ENCODE data around the gene HERPUD1. TPM values are rescaled to one million over a fixed set of nuclear protein-coding genes. Genes with fewer than 3 reads are reported as not detected.

The HERPUD1 gene
- total RNA-seq, 1 experiment from 2014 or later: 99.4 TPM

DNA sequence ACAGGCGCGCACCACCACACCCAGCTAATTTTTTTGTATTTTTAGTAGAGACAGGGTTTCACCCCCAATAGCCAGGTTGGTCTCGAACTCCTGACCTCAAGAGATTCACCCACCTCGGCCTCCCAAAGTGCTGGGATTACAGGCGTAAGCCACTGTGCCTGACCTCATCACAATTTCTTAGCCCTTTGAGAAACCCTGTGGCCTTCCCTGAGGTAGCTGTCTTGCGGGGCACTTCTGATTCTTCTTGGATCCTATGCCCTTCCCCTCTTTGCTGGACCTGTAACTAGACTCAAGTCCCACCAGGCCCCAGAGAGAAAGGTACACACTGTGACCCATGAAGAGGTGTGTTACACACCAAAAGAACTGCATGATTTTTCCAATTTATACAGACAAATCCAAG, 16.3 kb downstream of the HERPUD1 start:
- Histone ChIP-seq H3K27me3 (replicated peaks; ENCODE audit: insufficient read depth, low read depth, low read length, poor library complexity) (no peaks in the 10 kb centered on the region), H3K9me3 (ENCODE audit: low read depth, low read length, poor library complexity, severe bottlenecking) (no peaks in the 10 kb centered on the region), H3K27ac (ENCODE audit: low read depth, low read length, poor library complexity, severe bottlenecking) (no peak overlapping the region), H3K4me1 (ENCODE audit: insufficient read depth, low read length, poor library complexity, severe bottlenecking) (no peaks in the 10 kb centered on the region), H3K36me3 (ENCODE audit: insufficient read depth, low read length, poor library complexity, severe bottlenecking) (peaks cover 28% of the 10 kb centered on the region), H3K4me3 (ENCODE audit: low read depth, low read length, poor library complexity, severe bottlenecking) (no peak overlapping the region)
- ChIA-PET CTCF (no interaction called here), POLR2A (ENCODE audit: low non-redundant PET) (no interaction called here)
- BruUV-seq (replicated peaks): no TSS peak
- TF ChIP-seq CTCF (conservative IDR thresholded peaks at IDR 0.05; ENCODE audit: low read depth, low read length) (no peak), EZH2 (IDR thresholded peaks at IDR 0.05; ENCODE audit: borderline replicate concordance, low read depth, low read length, poor library complexity, severe bottlenecking) (no peak)
- no peak for DNase-seq (ENCODE audit: low spot score)
- intact Hi-C loops (cut with micrococcal nuclease; ENCODE audit: unreplicated experiment): no loop called here

GRCh38 chr16:56950051-56950450, 18.1 kb downstream of the HERPUD1 start:
- Histone ChIP-seq H3K27me3 (replicated peaks; ENCODE audit: insufficient read depth, low read depth, low read length, poor library complexity) (no peaks in the 10 kb centered on the region), H3K4me3 (ENCODE audit: low read depth, low read length, poor library complexity, severe bottlenecking) (no peak overlapping the region), H3K9me3 (ENCODE audit: low read depth, low read length, poor library complexity, severe bottlenecking) (no peaks in the 10 kb centered on the region), H3K4me1 (ENCODE audit: insufficient read depth, low read length, poor library complexity, severe bottlenecking) (no peaks in the 10 kb centered on the region), H3K36me3 (ENCODE audit: insufficient read depth, low read length, poor library complexity, severe bottlenecking) (peaks cover 10% of the 10 kb centered on the region), H3K27ac (ENCODE audit: low read depth, low read length, poor library complexity, severe bottlenecking) (no peak overlapping the region)
- intact Hi-C loops (cut with micrococcal nuclease; ENCODE audit: unreplicated experiment): loop anchor here (2.0 kb wide), 1 partner anchor 157 kb away; no protein-coding TSS in a partner anchor
- no TSS peak for BruUV-seq (replicated peaks)
- no peak for TF ChIP-seq CTCF (conservative IDR thresholded peaks at IDR 0.05; ENCODE audit: low read depth, low read length)
- TF ChIP-seq EZH2 (IDR thresholded peaks at IDR 0.05; ENCODE audit: borderline replicate concordance, low read depth, low read length, poor library complexity, severe bottlenecking): no peak
- POLR2A ChIA-PET (ENCODE audit: low non-redundant PET): no interaction called here
- no peak for DNase-seq (ENCODE audit: low spot score)
- CTCF ChIA-PET: interaction anchor here (1.1 kb wide), 1 partner anchor 157 kb away, joined by 6 read pairs; no protein-coding TSS in a partner anchor

GRCh38 chr16:56950455-56950854, 18.5 kb downstream of the HERPUD1 start:
- TF ChIP-seq CTCF (conservative IDR thresholded peaks at IDR 0.05; ENCODE audit: low read depth, low read length) (no peak), EZH2 (IDR thresholded peaks at IDR 0.05; ENCODE audit: borderline replicate concordance, low read depth, low read length, poor library complexity, severe bottlenecking) (no peak)
- Histone ChIP-seq H3K9me3 (ENCODE audit: low read depth, low read length, poor library complexity, severe bottlenecking) (no peaks in the 10 kb centered on the region), H3K27me3 (replicated peaks; ENCODE audit: insufficient read depth, low read depth, low read length, poor library complexity) (no peaks in the 10 kb centered on the region), H3K27ac (ENCODE audit: low read depth, low read length, poor library complexity, severe bottlenecking) (no peak overlapping the region), H3K36me3 (ENCODE audit: insufficient read depth, low read length, poor library complexity, severe bottlenecking) (peaks cover 6% of the 10 kb centered on the region), H3K4me1 (ENCODE audit: insufficient read depth, low read length, poor library complexity, severe bottlenecking) (no peaks in the 10 kb centered on the region), H3K4me3 (ENCODE audit: low read depth, low read length, poor library complexity, severe bottlenecking) (no peak overlapping the region)
- no peak for DNase-seq (ENCODE audit: low spot score)
- intact Hi-C loops (cut with micrococcal nuclease; ENCODE audit: unreplicated experiment): loop anchor here (2.0 kb wide), 1 partner anchor 158 kb away; no protein-coding TSS in a partner anchor
- BruUV-seq (replicated peaks): no TSS peak
- CTCF ChIA-PET: interaction anchor here (1.1 kb wide), 1 partner anchor 157 kb away, joined by 6 read pairs; no protein-coding TSS in a partner anchor
- POLR2A ChIA-PET (ENCODE audit: low non-redundant PET): no interaction called here
